GM12872 (cell line): Measurements from ENCODE around the gene ENDOU.

ENCODE experiments used
- CTCF ChIP-seq: IDR thresholded peaks from 3 replicates; pipeline ENCODE4 v1.5.1; 2011; ENCODE audit warnings: low read depth, mild to moderate bottlenecking, low read length, moderate library complexity; ENCODE audit not compliant: insufficient read depth

ENDOU gene

DNA sequence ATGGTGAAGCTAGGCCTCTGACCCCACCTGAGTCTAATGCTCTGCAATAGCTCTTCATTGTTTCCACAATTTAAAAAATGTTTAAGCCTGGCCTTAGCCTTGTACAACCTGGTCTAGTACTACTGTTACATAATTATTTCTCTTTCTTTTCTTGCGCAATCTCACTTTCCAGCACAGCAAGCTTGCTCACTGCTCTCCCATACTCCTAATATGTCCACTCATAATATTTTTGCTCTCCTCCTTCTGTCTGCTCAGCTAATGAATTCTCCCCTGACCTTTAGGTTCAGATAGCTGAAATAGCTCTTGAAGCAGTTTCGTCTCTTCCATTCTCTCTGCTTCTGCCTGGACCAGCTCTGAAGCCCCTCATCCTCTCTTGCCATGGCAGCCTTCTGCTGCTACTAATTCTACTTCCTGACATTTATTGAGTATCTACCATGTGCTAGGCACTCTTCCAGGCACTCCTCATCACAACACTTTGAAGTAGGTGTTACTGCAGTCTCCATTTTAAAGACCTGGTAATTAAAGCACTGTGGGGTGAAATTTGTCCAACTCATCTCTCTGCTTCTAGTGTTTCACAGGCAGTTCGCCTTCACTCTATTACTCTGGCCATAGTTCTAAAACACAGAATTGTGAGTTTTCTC is 44.9 kb upstream of the ENDOU start:
- no peak for TF ChIP-seq CTCF

DNA sequence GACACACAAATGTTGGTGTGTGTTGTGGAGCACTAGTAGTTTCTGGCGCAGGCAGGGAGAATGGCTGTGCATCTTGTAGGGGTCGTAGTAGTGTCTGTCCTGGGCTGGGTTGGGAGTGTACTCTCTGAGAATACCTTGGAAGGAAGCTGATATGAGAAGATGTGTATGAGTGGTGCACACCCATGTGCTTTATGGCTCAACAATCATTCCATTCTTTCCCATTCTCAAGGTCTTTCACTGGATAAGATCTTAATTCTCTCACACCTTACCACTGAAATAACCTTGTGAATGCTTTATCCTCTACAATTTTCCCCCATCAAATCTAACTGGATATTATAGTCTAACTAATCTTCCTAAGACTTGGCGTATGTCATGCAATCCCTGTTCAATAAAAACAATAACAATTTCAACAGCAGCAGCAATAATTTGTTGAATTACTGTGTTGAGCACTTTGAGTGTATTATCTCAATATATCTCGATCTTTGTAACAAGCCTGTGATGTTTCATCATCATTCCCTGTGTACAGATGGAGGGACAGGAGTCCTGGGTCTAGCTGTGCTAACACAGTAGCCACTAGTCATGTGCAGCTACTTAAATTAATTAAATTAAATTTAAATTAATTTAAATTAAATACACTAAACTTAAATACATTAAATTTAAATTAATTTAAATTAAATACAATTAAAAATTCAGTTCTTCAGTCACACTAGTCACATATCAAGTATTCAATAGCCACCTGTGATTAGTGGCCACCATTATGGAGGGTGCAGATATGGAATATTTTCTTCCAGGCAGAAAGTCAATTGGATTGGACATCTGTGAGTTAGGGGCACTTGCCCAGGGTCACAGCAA is 44.2 kb upstream of the ENDOU start:
- TF ChIP-seq CTCF: no peak

- no peak for TF ChIP-seq CTCF
Measured at GRCh38 chr12:47768323-47768811, 43.1 kb upstream of the ENDOU start.

DNA sequence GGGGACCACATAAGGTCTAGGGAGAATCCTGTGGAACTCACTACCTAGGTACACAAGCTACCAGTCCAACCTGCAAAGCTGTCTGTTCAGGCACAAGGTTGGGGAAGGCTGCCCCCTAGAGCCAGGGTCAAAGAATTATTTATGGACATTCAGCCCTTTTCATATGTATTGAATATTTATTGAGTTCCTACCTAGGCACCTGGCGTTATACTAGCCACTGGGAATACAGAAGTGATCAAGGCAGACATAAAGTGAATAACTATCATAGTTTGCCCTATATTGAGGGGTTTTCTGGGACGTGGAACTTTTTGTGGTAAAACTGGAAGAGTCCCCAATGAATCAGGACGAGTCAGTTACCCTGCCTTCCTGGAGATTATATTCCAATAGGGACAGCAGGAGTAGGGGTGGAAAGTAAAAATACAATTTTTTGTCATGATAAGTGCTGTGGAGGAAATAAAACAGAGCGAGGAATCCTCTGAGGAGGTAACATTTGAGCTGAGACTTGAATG is 42.0 kb upstream of the ENDOU start:
- peak; percentile 70 for TF ChIP-seq CTCF

GRCh38 chr12:47766502-47767215 is 41.4 kb upstream of the ENDOU start:
- no peak for TF ChIP-seq CTCF

DNA sequence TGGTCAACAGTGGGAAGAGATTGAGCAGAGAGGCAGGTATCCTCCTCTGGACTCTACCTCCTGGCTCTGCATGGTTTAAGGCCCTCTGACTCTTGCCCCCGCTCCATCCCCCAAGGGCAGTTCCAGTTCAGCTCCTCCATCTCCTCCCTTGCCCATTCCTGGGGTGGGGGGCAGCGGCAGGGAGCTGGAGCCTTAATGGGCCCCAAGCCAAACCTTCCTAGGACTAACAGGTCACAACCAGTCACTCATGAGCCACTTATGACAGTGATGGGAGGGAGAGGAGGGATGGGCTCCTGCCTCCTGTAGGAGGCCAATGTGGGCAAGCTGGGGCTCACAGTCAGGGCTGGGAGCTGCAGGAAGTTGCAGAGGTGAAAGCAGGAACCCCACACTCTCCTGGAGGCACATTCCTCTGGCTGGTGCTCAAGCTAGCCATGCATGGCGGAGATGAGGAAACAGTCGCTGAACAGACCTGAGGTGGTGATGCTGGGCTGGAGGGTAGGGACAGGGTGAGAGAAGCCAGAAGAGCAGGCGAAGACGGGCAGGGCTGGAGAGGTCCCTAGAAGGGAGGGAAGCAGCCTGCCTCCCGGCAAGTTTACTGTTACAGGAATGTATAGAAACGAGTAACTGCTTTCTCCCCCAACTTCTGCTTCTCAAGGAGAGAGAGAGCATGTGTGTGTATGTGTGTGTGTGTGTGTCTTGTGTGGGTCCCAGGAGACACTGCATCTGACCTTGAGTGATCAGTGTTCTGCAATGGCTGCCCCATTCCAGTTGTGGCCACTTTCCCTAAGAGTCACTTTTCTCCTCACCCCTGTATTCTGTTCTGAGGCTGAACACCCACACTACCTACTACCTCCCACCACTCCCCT is 38.4 kb upstream of the ENDOU start:
- TF ChIP-seq CTCF: no peak
